ENCODE measurements around the gene SMAD3. TPM values are rescaled to one million over a fixed set of nuclear protein-coding genes. Genes with fewer than 3 reads are reported as not detected.

The SMAD3 gene
- total and polyA plus RNA-seq, 4 donors: 10.9 to 41.6 (median 23.4) TPM

DNA sequence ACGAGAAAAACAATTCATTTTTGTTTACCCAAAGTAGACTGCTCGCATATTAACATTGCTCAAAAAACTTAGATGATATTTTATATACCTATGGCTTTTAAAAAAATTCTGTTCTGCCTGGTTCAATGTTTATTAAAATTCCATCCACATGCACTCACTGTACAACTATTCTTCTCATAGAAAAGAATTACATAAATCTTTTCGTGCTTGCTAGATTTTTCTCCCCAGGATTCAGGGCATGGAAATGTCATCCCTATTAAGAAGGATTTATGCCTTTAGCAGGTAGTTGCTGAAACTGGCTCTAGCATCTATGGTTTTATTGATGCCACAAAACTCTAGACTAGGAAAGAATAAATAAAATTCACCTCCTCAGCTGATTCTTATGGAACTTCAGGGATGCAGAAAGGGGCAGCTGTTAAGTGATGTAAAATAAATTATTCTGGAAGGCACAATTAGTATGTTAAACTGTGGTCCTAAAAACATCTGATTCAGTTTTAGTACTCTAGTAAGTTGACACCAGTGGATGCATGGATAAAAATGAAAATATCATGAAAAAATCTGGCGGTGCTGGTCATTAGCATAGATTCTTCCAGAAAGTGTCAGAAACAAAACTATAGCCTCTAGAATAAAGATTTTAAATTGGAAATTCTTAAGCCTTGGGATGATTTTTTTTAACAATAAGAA is 147.4 kb downstream of the SMAD3 start:
- ATAC-seq (ENCODE audit: insufficient read depth, low FRiP score): no peak
- 86 to 95% methylated on average over 4 of the region's 4 CpGs for WGBS, 2 donors
- TF ChIP-seq, protein P1, sequence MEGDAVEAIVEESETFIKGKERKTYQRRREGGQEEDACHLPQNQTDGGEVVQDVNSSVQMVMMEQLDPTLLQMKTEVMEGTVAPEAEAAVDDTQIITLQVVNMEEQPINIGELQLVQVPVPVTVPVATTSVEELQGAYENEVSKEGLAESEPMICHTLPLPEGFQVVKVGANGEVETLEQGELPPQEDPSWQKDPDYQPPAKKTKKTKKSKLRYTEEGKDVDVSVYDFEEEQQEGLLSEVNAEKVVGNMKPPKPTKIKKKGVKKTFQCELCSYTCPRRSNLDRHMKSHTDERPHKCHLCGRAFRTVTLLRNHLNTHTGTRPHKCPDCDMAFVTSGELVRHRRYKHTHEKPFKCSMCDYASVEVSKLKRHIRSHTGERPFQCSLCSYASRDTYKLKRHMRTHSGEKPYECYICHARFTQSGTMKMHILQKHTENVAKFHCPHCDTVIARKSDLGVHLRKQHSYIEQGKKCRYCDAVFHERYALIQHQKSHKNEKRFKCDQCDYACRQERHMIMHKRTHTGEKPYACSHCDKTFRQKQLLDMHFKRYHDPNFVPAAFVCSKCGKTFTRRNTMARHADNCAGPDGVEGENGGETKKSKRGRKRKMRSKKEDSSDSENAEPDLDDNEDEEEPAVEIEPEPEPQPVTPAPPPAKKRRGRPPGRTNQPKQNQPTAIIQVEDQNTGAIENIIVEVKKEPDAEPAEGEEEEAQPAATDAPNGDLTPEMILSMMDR (IDR thresholded peaks at IDR 0.05; ENCODE audit: control extremely low read depth, extremely low read depth): no peak

DNA sequence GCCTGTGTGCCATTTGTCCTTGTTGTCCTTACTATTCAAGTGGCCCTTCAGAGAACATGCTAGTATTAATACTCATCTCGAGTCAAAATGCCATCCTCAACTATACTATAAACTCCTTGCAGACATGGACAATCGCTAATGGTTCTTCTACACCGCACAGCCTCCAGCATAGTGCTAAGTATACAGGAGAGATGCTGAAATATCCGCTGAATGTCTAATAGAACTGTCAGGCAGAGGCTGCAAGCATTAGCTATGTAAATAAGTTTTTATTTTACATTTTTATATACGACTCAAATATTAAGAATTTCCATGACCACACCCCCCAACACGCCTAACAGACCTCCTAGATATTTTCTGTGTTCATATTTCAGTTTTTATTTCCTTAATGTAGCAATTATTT is 149.7 kb downstream of the SMAD3 start:
- no peaks in the 10 kb centered on the region for H3K4me1 ChIP-seq (ENCODE audit: control insufficient read depth in 5 of 5, insufficient read depth in 5 of 5, low read length in 5 of 5)
- H3K9ac ChIP-seq (ENCODE audit: insufficient read depth in 1 of 2, low read length in 2 of 2): no peak overlapping the region
- DNase-seq (no peak), ATAC-seq (ENCODE audit: insufficient read depth, low FRiP score) (no peak)
- no peak overlapping the region for H3K27ac ChIP-seq (ENCODE audit: low read depth in 1 of 2, low read length in 1 of 2)
- no peak overlapping the region for H3K4me3 ChIP-seq
- H3K27me3 ChIP-seq (ENCODE audit: control insufficient read depth in 3 of 3, insufficient read depth in 3 of 3, low read length in 2 of 3): no peaks in the 10 kb centered on the region
- TF ChIP-seq, protein P1 (IDR thresholded peaks at IDR 0.05; ENCODE audit: control extremely low read depth, extremely low read depth): no peak
- peaks cover 0 to under 1% (median 0%) of the 10 kb centered on the region in 4 donors for H3K36me3 ChIP-seq (ENCODE audit: control insufficient read depth in 4 of 4, insufficient read depth in 4 of 4, low read length in 4 of 4)
- no peaks in the 10 kb centered on the region for H3K9me3 ChIP-seq (ENCODE audit: control insufficient read depth in 4 of 4, insufficient read depth in 3 of 4, low read length in 3 of 4)
- WGBS, 2 donors: 88 to 95% methylated on average over 6 of the region's 6 CpGs

More for the DNA sequence above, 147.4 kb downstream of the SMAD3 start:
- Histone ChIP-seq H3K4me1 (ENCODE audit: control insufficient read depth in 5 of 5, insufficient read depth in 5 of 5, low read length in 5 of 5) (no peaks in the 10 kb centered on the region), H3K9me3 (ENCODE audit: control insufficient read depth in 4 of 4, insufficient read depth in 3 of 4, low read length in 3 of 4) (no peaks in the 10 kb centered on the region), H3K27me3 (ENCODE audit: control insufficient read depth in 3 of 3, insufficient read depth in 3 of 3, low read length in 2 of 3) (no peaks in the 10 kb centered on the region), H3K9ac (ENCODE audit: insufficient read depth in 1 of 2, low read length in 2 of 2) (no peak overlapping the region), H3K36me3 (ENCODE audit: control insufficient read depth in 4 of 4, insufficient read depth in 4 of 4, low read length in 4 of 4) (peaks cover 0 to 4% (median 2%) of the 10 kb centered on the region in 4 donors), H3K4me3 (no peak overlapping the region), H3K27ac (ENCODE audit: low read depth in 1 of 2, low read length in 1 of 2) (no peak overlapping the region)
- no peak for DNase-seq

DNA sequence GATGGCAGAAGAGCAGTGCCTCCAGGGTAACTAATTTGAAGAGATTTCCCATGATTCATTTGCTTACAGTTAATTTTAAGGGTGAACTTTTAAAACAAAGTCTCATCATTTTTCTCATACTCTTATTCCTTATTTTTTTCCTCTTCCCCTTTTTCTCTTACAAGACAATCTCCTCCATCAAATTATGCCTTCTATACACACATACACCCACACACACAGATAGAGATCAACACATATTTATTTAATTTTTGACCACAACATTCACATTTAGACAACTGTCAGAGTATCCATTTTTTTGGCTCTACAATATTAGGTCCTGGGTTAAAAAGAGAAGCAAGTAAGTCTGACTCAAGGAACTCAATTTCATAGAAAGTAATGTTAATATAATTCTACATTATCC is 151.5 kb downstream of the SMAD3 start:
- H3K36me3 ChIP-seq (ENCODE audit: control insufficient read depth in 4 of 4, insufficient read depth in 4 of 4, low read length in 4 of 4): peaks cover 0 to 3% (median under 1%) of the 10 kb centered on the region in 4 donors
- ATAC-seq (ENCODE audit: insufficient read depth, low FRiP score): no peak
- H3K4me3 ChIP-seq: no peak overlapping the region
- H3K9ac ChIP-seq (ENCODE audit: insufficient read depth in 1 of 2, low read length in 2 of 2): no peak overlapping the region
- H3K27ac ChIP-seq (ENCODE audit: low read depth in 1 of 2, low read length in 1 of 2): no peak overlapping the region
- TF ChIP-seq, protein P1 (IDR thresholded peaks at IDR 0.05; ENCODE audit: control extremely low read depth, extremely low read depth): no peak
- no peaks in the 10 kb centered on the region for H3K9me3 ChIP-seq (ENCODE audit: control insufficient read depth in 4 of 4, insufficient read depth in 3 of 4, low read length in 3 of 4)
- DNase-seq: no peak
- no peaks in the 10 kb centered on the region for H3K4me1 ChIP-seq (ENCODE audit: control insufficient read depth in 5 of 5, insufficient read depth in 5 of 5, low read length in 5 of 5)
- no peaks in the 10 kb centered on the region for H3K27me3 ChIP-seq (ENCODE audit: control insufficient read depth in 3 of 3, insufficient read depth in 3 of 3, low read length in 2 of 3)

DNA sequence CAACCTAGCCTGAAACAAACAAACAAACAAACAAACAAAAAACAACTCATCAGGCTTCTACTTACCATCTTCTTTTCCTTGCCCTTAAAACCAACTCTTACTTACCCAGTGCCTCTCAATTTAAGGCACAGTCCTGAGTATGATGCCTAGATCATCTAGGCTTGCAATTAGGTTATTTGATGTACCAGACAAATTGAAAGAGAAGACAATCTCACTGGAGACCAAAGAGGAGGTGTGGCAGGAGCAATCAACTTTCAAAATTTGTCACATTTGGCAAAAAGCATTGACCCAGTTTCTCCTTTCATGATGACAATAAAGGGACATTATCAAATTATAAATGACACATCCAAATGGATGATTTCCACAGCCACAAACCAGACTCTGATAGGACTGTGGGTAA is 153.0 kb downstream of the SMAD3 start:
- TF ChIP-seq, protein P1 (IDR thresholded peaks at IDR 0.05; ENCODE audit: control extremely low read depth, extremely low read depth): no peak
- H3K27me3 ChIP-seq (ENCODE audit: control insufficient read depth in 3 of 3, insufficient read depth in 3 of 3, low read length in 2 of 3): no peaks in the 10 kb centered on the region
- H3K4me1 ChIP-seq (ENCODE audit: control insufficient read depth in 5 of 5, insufficient read depth in 5 of 5, low read length in 5 of 5): no peaks in the 10 kb centered on the region
- no peak overlapping the region for H3K9ac ChIP-seq (ENCODE audit: insufficient read depth in 1 of 2, low read length in 2 of 2)
- no peak overlapping the region for H3K4me3 ChIP-seq
- no peak overlapping the region for H3K27ac ChIP-seq (ENCODE audit: low read depth in 1 of 2, low read length in 1 of 2)
- H3K9me3 ChIP-seq (ENCODE audit: control insufficient read depth in 4 of 4, insufficient read depth in 3 of 4, low read length in 3 of 4): no peaks in the 10 kb centered on the region
- DNase-seq: no peak
- ATAC-seq (ENCODE audit: insufficient read depth, low FRiP score): no peak
- H3K36me3 ChIP-seq (ENCODE audit: control insufficient read depth in 4 of 4, insufficient read depth in 4 of 4, low read length in 4 of 4): peaks cover 0 to 3% (median under 1%) of the 10 kb centered on the region in 4 donors
